Ectodermal cell (in vitro differentiated cells): ENCODE data around the gene PRELID2.
"Not testable (repeated sequence)": the region's sequence is repeated elsewhere in the genome, so short reads cannot be mapped to it uniquely, and the experiment has no call there.

Experiments
- H3K27ac ChIP-seq: 2 replicates; pipeline ENCODE4 v1.7.0; 2013; ENCODE audit warnings: mild to moderate bottlenecking, low read depth, low read length; ENCODE audit not compliant: insufficient read depth, poor library complexity, severe bottlenecking
- H3K27me3 ChIP-seq: 2 replicates; pipeline ENCODE4 v1.7.0; 2013; ENCODE audit warnings: mild to moderate bottlenecking, low read length; ENCODE audit not compliant: insufficient read depth, control insufficient read depth, poor library complexity, severe bottlenecking
- H3K36me3 ChIP-seq: one replicate; pipeline ENCODE4 v1.7.0; 2013; ENCODE audit warnings: low read length; ENCODE audit not compliant: control insufficient read depth, insufficient read depth
- H3K4me1 ChIP-seq: one replicate; pipeline ENCODE4 v1.7.0; 2013; ENCODE audit warnings: low read length; ENCODE audit not compliant: control insufficient read depth, insufficient read depth
- H3K4me3 ChIP-seq: 2 replicates; pipeline ENCODE4 v1.7.0; 2013; ENCODE audit warnings: low read depth, low read length, control low read depth; ENCODE audit not compliant: insufficient read depth
- H3K9me3 ChIP-seq: 2 replicates; pipeline ENCODE4 v1.7.0; 2013; ENCODE audit warnings: mild to moderate bottlenecking, low read length, moderate library complexity; ENCODE audit not compliant: control insufficient read depth
- WGBS, 2 experiments: methylation state at CpG; one replicate each; pipeline ENCODE4 v1.1.7; 2013; ENCODE audit warnings: missing lambda C conversion rate in 2 of 2; 5-methylcytosine and 5-hydroxymethylcytosine counted together

The PRELID2 gene

GRCh38 chr5:145798503-145798902 is 36.6 kb downstream of the PRELID2 start:
- H3K36me3 ChIP-seq, H3K4me3 ChIP-seq, H3K27ac ChIP-seq, H3K27me3 ChIP-seq, H3K4me1 ChIP-seq, H3K9me3 ChIP-seq: not testable (repeated sequence)

- Histone ChIP-seq H3K27ac (no peak overlapping the region), H3K27me3 (no peaks in the 10 kb centered on the region), H3K36me3 (no peaks in the 10 kb centered on the region), H3K4me3 (no peak overlapping the region), H3K4me1 (no peaks in the 10 kb centered on the region), H3K9me3 (no peaks in the 10 kb centered on the region)
- WGBS, 2 experiments = 93 to 100% methylated on average over 1 of the region's 1 CpG
These were observed 37.8 kb downstream of the PRELID2 start for GRCh38 chr5:145797336-145797735.

- no peaks in the 10 kb centered on the region for H3K4me1 ChIP-seq
- no peak overlapping the region for H3K27ac ChIP-seq
- 89 to 94% methylated on average over 1 to 2 of the region's 2 CpGs for WGBS, 2 experiments
- no peaks in the 10 kb centered on the region for H3K9me3 ChIP-seq
- H3K4me3 ChIP-seq = no peak overlapping the region
- H3K27me3 ChIP-seq = no peaks in the 10 kb centered on the region
- H3K36me3 ChIP-seq = no peaks in the 10 kb centered on the region
These were observed 38.8 kb downstream of the PRELID2 start for GRCh38 chr5:145796318-145796717.

- no peak overlapping the region for H3K27ac ChIP-seq
- WGBS, 2 experiments = 83 to 84% methylated on average over 1 to 2 of the region's 2 CpGs
- H3K4me1 ChIP-seq = no peaks in the 10 kb centered on the region
- no peaks in the 10 kb centered on the region for H3K9me3 ChIP-seq
- H3K27me3 ChIP-seq = no peaks in the 10 kb centered on the region
- no peak overlapping the region for H3K4me3 ChIP-seq
- H3K36me3 ChIP-seq = no peaks in the 10 kb centered on the region
These were observed 41.6 kb downstream of the PRELID2 start for GRCh38 chr5:145793574-145793973.

GRCh38 chr5:145792840-145793239 is 42.3 kb downstream of the PRELID2 start:
- Histone ChIP-seq H3K4me1 (no peaks in the 10 kb centered on the region), H3K9me3 (no peaks in the 10 kb centered on the region), H3K4me3 (no peak overlapping the region), H3K36me3 (no peaks in the 10 kb centered on the region), H3K27ac (no peak overlapping the region), H3K27me3 (no peaks in the 10 kb centered on the region)
- WGBS, 2 experiments = 50 to 60% methylated on average over 2 to 3 of the region's 3 CpGs

GRCh38 chr5:145791866-145792265 is 43.3 kb downstream of the PRELID2 start:
- Histone ChIP-seq H3K36me3 (no peaks in the 10 kb centered on the region), H3K4me3 (no peak overlapping the region), H3K4me1 (no peaks in the 10 kb centered on the region), H3K9me3 (no peaks in the 10 kb centered on the region), H3K27ac (no peak overlapping the region), H3K27me3 (no peaks in the 10 kb centered on the region)
- WGBS, 2 experiments = 88 to 92% methylated on average over 9 of the region's 9 CpGs

- no peaks in the 10 kb centered on the region for H3K27me3 ChIP-seq
- H3K4me3 ChIP-seq = no peak overlapping the region
- no peak overlapping the region for H3K27ac ChIP-seq
- H3K4me1 ChIP-seq = no peaks in the 10 kb centered on the region
- no peaks in the 10 kb centered on the region for H3K36me3 ChIP-seq
- 0% methylated on average over 1 of the region's 1 CpG for WGBS, 2 experiments
- H3K9me3 ChIP-seq = no peaks in the 10 kb centered on the region
These were observed 47.1 kb downstream of the PRELID2 start for GRCh38 chr5:145787996-145788395.

- 82 to 84% methylated on average over 3 of the region's 3 CpGs for WGBS, 2 experiments
- no peaks in the 10 kb centered on the region for H3K27me3 ChIP-seq
- H3K27ac ChIP-seq = no peak overlapping the region
- H3K9me3 ChIP-seq = no peaks in the 10 kb centered on the region
- no peaks in the 10 kb centered on the region for H3K36me3 ChIP-seq
- no peaks in the 10 kb centered on the region for H3K4me1 ChIP-seq
- no peak overlapping the region for H3K4me3 ChIP-seq
These were observed 47.6 kb downstream of the PRELID2 start for GRCh38 chr5:145787507-145787906.

- Histone ChIP-seq H3K4me3 (no peak overlapping the region), H3K27ac (no peak overlapping the region), H3K4me1 (peaks cover 4% of the 10 kb centered on the region), H3K9me3 (no peaks in the 10 kb centered on the region), H3K27me3 (no peaks in the 10 kb centered on the region), H3K36me3 (no peaks in the 10 kb centered on the region)
- WGBS, 2 experiments = 87 to 92% methylated on average over 4 to 5 of the region's 5 CpGs
These were observed 48.1 kb downstream of the PRELID2 start for GRCh38 chr5:145787001-145787400.

GRCh38 chr5:145780982-145781381 is 54.2 kb downstream of the PRELID2 start:
- Histone ChIP-seq H3K4me1 (peaks cover 8% of the 10 kb centered on the region), H3K27me3 (no peaks in the 10 kb centered on the region), H3K27ac (peak overlapping the region; percentile 72), H3K4me3 (no peak overlapping the region), H3K36me3 (no peaks in the 10 kb centered on the region), H3K9me3 (no peaks in the 10 kb centered on the region)
- 35 to 38% methylated on average over 2 of the region's 2 CpGs for WGBS, 2 experiments
